Measurements from ENCODE around the gene PTPRA. TPM values are rescaled to one million over a fixed set of nuclear protein-coding genes. Genes with fewer than 3 reads are reported as not detected.

The PTPRA gene
- total RNA-seq, 2 experiments from 2014 or later, result 33.3 to 47.2 TPM

DNA sequence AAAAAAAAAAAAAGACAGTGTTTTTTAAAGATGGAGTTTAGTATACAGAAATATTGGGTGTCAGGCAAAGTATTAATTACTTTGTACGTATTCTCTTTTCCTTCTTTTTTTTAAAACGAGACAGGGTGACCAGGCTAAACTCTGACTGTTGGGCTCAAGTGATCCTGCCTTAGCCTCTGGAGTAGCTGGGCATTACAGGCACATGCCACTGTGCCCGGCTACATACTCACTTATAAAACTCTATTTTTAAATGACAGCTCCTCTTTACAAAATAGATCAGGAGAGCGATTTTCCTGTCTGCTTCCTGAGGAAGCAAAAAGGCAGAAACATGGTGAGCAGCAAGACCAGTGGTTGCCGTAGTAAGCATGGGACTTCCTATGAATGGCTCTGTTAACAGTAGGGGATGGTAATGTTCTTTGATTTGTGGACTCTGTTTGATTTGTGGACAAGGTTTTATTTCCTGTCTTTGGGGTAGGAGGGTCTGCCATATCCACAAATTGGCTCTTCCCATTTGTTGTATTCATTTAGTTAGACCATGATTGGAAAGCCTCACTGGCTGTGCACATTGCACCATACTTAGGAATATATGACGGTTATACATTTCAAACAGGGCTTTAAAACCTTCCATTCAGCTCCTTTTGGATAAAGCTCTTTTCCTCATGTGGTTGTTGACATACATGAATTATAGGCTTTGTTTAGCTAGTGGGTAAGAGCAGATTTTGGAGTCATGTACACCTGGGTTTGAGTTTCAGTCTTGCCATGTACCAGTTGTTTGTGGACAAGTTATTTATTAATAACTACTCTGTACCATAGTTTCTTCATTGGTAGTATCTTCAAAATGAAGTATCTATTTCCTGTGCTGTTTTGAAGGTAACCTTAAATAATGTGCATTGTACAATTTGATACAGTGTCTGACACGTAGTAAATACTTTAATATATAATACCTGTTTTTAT is 45.1 kb downstream of the PTPRA start:
- no peak for DNase-seq (ENCODE audit: low spot score)
- peaks cover 8% of the 10 kb centered on the region for H3K4me1 ChIP-seq (ENCODE audit: insufficient read depth, low read length, poor library complexity, severe bottlenecking)
- 0 out of 2 replicates have a peak, but pooled peaks cover 6% of the 10 kb centered on the region for H4K20me1 ChIP-seq (ENCODE audit: insufficient read depth, low read length)
- TF ChIP-seq EZH2phosphoT487 (IDR thresholded peaks at IDR 0.05; ENCODE audit: borderline replicate concordance, low read depth, low read length), result no peak
- TF ChIP-seq, protein P1, sequence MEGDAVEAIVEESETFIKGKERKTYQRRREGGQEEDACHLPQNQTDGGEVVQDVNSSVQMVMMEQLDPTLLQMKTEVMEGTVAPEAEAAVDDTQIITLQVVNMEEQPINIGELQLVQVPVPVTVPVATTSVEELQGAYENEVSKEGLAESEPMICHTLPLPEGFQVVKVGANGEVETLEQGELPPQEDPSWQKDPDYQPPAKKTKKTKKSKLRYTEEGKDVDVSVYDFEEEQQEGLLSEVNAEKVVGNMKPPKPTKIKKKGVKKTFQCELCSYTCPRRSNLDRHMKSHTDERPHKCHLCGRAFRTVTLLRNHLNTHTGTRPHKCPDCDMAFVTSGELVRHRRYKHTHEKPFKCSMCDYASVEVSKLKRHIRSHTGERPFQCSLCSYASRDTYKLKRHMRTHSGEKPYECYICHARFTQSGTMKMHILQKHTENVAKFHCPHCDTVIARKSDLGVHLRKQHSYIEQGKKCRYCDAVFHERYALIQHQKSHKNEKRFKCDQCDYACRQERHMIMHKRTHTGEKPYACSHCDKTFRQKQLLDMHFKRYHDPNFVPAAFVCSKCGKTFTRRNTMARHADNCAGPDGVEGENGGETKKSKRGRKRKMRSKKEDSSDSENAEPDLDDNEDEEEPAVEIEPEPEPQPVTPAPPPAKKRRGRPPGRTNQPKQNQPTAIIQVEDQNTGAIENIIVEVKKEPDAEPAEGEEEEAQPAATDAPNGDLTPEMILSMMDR (conservative IDR thresholded peaks at IDR 0.05; ENCODE audit: low read length), result no peak
- no peaks in the 10 kb centered on the region for H3K9me2 ChIP-seq (ENCODE audit: insufficient read depth, low read length)
- CTCF ChIA-PET (ENCODE audit: unreplicated experiment), result no interaction called here
- H2AFZ ChIP-seq (ENCODE audit: low read length), result no peak overlapping the region
- 0 out of 2 replicates have a peak, but pooled peaks cover 3% of the 10 kb centered on the region for H3K79me2 ChIP-seq (ENCODE audit: insufficient read depth, low read depth, low read length)
- H3K4me3 ChIP-seq (ENCODE audit: low read depth, low read length, poor library complexity, severe bottlenecking), result no peak overlapping the region
- H3K27ac ChIP-seq (ENCODE audit: low read depth, low read length, poor library complexity, severe bottlenecking), result no peak overlapping the region
- H3K4me2 ChIP-seq (ENCODE audit: low read length), result no peak overlapping the region
- no peaks in the 10 kb centered on the region for H3K9me3 ChIP-seq (ENCODE audit: low read length)
- POLR2A ChIA-PET, result interaction anchor here (0.5 to 1.2 kb wide), 4 partner anchors 11 to 570 kb away, joined by 3 to 10 read pairs (median 4); no protein-coding TSS in a partner anchor
- BruUV-seq (replicated peaks), result no TSS peak
- peaks cover 13% of the 10 kb centered on the region for H3K36me3 ChIP-seq (ENCODE audit: insufficient read depth, low read length)
- intact Hi-C loops (cut with micrococcal nuclease; ENCODE audit: unreplicated experiment), result loop anchor here (5.0 kb wide), 1 partner anchor 84 kb away; no protein-coding TSS in a partner anchor

- ChIA-PET CTCF (ENCODE audit: unreplicated experiment) (no interaction called here), POLR2A (interaction anchor here (0.6 to 0.7 kb wide), 3 partner anchors 13 to 169 kb away, joined by 3 to 8 read pairs (median 5); no protein-coding TSS in a partner anchor)
- Histone ChIP-seq H4K20me1 (ENCODE audit: insufficient read depth, low read length) (0 out of 2 replicates have a peak, but pooled peaks cover 6% of the 10 kb centered on the region), H3K4me1 (ENCODE audit: insufficient read depth, low read length, poor library complexity, severe bottlenecking) (peaks cover 8% of the 10 kb centered on the region), H3K36me3 (ENCODE audit: insufficient read depth, low read length) (peaks cover 26% of the 10 kb centered on the region), H3K9me2 (ENCODE audit: insufficient read depth, low read length) (no peaks in the 10 kb centered on the region), H2AFZ (ENCODE audit: low read length) (no peak overlapping the region), H3K27ac (ENCODE audit: low read depth, low read length, poor library complexity, severe bottlenecking) (no peak overlapping the region), H3K79me2 (ENCODE audit: insufficient read depth, low read depth, low read length) (0 out of 2 replicates have a peak, but pooled peaks cover 3% of the 10 kb centered on the region), H3K4me2 (ENCODE audit: low read length) (no peak overlapping the region), H3K9me3 (ENCODE audit: low read length) (no peaks in the 10 kb centered on the region), H3K4me3 (ENCODE audit: low read depth, low read length, poor library complexity, severe bottlenecking) (no peak overlapping the region)
- TF ChIP-seq, protein P1 (conservative IDR thresholded peaks at IDR 0.05; ENCODE audit: low read length), result no peak
- TF ChIP-seq EZH2phosphoT487 (IDR thresholded peaks at IDR 0.05; ENCODE audit: borderline replicate concordance, low read depth, low read length), result no peak
- no TSS peak for BruUV-seq (replicated peaks)
- intact Hi-C loops (cut with micrococcal nuclease; ENCODE audit: unreplicated experiment), result loop anchor here (5.0 kb wide), 1 partner anchor 83 kb away; no protein-coding TSS in a partner anchor
- no peak for DNase-seq (ENCODE audit: low spot score)
Observed at GRCh38 chr20:2919518-2920245, 46.4 kb downstream of the PTPRA start.
